Measurements from ENCODE around the gene GET3.

Gene GET3

DNA sequence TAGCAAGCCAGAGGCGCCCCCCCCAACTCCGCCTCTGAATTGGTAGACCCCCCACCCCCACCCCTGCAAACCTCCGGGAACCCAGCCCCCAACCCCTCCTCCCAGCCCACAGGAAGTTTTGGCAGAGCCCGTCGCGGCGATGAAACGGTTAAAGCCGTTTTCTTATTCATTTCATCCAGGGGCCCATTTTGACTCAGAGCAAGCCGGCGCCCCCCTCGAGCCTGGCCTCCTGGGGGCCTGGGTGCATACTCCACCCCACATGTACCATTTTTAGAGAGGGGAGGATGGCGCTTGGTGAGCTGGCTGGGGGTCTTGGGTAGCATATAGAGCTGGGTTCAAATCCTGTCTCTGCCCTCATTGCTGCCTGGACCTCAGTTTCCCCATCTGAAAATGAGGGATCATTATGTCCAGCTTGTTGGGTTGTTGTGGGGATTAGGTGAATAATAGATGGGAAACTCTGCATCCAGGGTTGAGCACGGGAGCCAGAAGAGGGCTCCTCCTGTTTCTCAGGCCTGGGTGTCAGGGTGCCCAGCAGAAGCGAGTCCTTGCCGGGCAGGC, 46.1 kb downstream of the GET3 start:
- no peak for TF ChIP-seq Cebpa-rat (IDR thresholded peaks at IDR 0.05)
- H3K36me3 ChIP-seq, result no peaks in the 10 kb centered on the region
- peak overlapping the region; percentile 55 to 72 (median 66) for H3K4me3 ChIP-seq
- H3K4me1 ChIP-seq, result peaks cover 83 to 92% (median 89%) of the 10 kb centered on the region in 10 experiments
- H3K4me2 ChIP-seq, result peak overlapping the region; percentile 90 to 100 (median 99)
- no peaks in the 10 kb centered on the region for H3K27me3 ChIP-seq
- no peaks in the 10 kb centered on the region for H4K20me1 ChIP-seq
- H3K9ac ChIP-seq, result peak overlapping the region; percentile 87 to 99 (median 96)
- no peaks in the 10 kb centered on the region for H3K9me3 ChIP-seq (replicated peaks in 1 of 11)
- peak overlapping the region; percentile 98 to 100 (median 99) for H3K27ac ChIP-seq

DNA sequence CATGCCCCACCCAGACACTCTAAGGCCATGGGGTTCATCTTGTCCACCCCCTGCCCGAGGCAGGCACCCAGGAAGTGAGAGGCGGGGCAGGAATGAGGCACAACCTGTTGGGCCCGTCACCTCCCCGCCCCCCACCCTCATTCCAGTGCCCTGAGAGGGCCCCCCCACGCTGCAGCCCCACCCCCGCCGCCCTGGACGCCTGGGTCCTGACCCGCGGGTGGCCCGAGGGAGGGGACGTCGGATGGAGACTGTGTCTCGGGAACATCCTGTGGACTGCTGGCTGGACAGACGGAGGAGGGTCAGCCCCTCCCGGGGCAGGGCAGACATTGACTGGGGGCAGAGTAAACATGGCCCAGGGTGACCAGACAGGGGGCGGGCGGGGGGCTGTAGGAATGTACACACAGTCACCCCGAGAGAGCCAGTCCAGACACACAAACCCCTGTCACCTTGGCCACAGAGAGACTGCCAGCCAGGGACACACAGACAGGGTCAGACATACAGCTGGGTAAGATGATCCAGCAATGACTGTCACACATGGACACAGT, 46.6 kb downstream of the GET3 start:
- H3K4me3 ChIP-seq, result peak overlapping the region in 8 of 10 experiments; percentile 61 to 72 (median 66); a peak in 8 of 20 replicates
- peak overlapping the region; percentile 90 to 100 (median 99) for H3K4me2 ChIP-seq

DNA sequence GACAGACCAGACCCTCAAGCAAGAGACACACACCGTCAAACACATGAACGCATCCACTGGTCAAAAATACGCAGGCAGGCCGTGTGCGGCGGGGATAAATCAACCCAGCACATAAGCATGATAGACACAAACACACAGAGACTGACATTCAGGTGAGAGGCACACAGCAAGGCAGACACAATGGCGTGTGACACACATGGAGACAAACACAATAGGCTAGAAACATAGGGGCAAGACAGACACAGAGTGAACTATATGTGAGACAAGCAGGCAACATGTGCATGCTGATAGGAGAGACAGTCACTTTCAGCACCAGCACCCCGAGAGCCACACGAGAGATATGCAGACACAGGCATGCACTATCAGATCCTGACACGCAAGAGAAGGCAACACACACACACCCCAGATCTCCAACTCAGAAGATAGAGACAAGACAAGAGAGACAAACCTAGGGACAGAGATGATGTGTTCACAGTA, 47.1 kb downstream of the GET3 start:
- Histone ChIP-seq H4K20me1 (no peaks in the 10 kb centered on the region), H3K9ac (peak overlapping the region; percentile 92 to 99 (median 96)), H3K27me3 (no peaks in the 10 kb centered on the region), H3K4me3 (peak overlapping the region in 2 of 10 experiments; percentile 15 to 35; a peak in 2 of 20 replicates), H3K27ac (peak overlapping the region; percentile 98 to 100 (median 99)), H3K36me3 (no peaks in the 10 kb centered on the region), H3K4me1 (peaks cover 81 to 92% (median 89%) of the 10 kb centered on the region in 10 experiments), H3K9me3 (replicated peaks in 1 of 11) (no peaks in the 10 kb centered on the region), H3K4me2 (peak overlapping the region; percentile 90 to 100 (median 99))
- no peak for TF ChIP-seq Cebpa-rat (IDR thresholded peaks at IDR 0.05)

More for the DNA sequence above, 46.6 kb downstream of the GET3 start:
- Histone ChIP-seq H3K9me3 (replicated peaks in 1 of 11) (no peaks in the 10 kb centered on the region), H3K27ac (peak overlapping the region; percentile 98 to 100 (median 99)), H3K4me1 (peaks cover 82 to 92% (median 89%) of the 10 kb centered on the region in 10 experiments), H4K20me1 (no peaks in the 10 kb centered on the region), H3K27me3 (no peaks in the 10 kb centered on the region), H3K9ac (peak overlapping the region; percentile 92 to 99 (median 96)), H3K36me3 (no peaks in the 10 kb centered on the region)
- no peak for TF ChIP-seq Cebpa-rat (IDR thresholded peaks at IDR 0.05)

DNA sequence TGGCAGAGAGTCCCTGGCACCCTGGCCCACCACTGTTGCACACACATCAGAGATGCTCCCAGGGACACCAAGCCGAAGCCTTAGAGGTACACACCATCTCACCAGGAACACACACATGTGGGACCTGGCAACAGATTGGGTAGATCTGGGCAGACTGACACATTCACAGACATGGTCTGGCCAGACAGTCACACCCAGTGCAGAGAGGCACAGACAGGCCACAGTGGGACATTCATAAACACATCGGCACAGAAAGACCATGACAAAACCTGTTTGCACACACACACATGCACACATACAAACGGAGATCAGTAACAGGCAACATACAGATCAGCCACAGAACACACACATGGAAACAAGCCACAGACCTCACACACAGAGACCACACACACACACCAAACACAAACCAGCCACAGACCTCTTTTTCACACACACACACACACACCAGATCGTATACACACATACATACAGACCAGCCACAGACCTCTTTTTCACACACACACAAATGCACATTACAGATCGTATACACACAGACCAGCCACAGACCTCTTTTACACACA, 47.7 kb downstream of the GET3 start:
- Histone ChIP-seq H3K9me3 (replicated peaks in 1 of 11) (no peaks in the 10 kb centered on the region), H3K36me3 (no peaks in the 10 kb centered on the region), H3K27ac (peak overlapping the region; percentile 98 to 100 (median 99)), H3K4me2 (peak overlapping the region; percentile 90 to 100 (median 99)), H3K27me3 (no peaks in the 10 kb centered on the region), H4K20me1 (no peaks in the 10 kb centered on the region), H3K9ac (peak overlapping the region; percentile 92 to 99 (median 96)), H3K4me3 (peak overlapping the region in 3 of 10 experiments; percentile 15 to 47 (median 35); a peak in 6 of 20 replicates), H3K4me1 (peaks cover 75 to 87% (median 85%) of the 10 kb centered on the region in 10 experiments)
- TF ChIP-seq Cebpa-rat (IDR thresholded peaks at IDR 0.05), result no peak

DNA sequence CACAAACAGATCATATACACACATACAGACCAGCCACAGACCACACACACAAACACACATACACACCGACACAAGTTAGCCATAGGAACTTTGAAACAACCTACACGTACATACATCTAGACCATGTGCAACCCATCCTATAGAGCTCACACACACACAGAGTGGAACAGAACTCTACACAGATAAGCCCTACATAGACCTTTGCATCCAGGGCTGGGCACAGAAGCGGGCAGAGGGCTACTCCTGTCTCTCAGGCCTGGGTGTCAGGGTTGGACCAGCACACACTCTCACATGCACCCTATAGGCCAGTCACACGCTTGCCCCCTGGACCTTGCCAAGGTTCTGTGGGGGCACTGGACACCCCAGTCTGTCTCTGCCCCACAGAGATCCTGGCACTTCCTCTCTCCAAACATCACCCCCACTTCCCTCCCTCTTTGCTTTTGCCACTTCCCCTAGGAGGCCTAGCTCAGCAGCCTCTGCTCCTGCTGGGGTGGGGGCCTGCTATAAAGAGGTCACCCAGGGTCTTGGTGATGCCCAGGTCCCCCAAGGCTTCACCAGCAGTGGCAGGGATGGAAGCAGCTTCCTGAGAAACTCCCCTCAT, 48.2 kb downstream of the GET3 start:
- H3K9me3 ChIP-seq (replicated peaks in 1 of 11), result no peaks in the 10 kb centered on the region
- H3K4me2 ChIP-seq, result peak overlapping the region; percentile 90 to 100 (median 99)
- H3K4me1 ChIP-seq, result peaks cover 72 to 88% (median 86%) of the 10 kb centered on the region in 10 experiments
- no peaks in the 10 kb centered on the region for H4K20me1 ChIP-seq
- peak overlapping the region; percentile 98 to 100 (median 99) for H3K27ac ChIP-seq
- no peaks in the 10 kb centered on the region for H3K27me3 ChIP-seq
- TF ChIP-seq Cebpa-rat (IDR thresholded peaks at IDR 0.05), result no peak
- H3K9ac ChIP-seq, result peak overlapping the region; percentile 92 to 99 (median 96)
- peak overlapping the region in 8 of 10 experiments; percentile 8 to 49 (median 30); a peak in 10 of 20 replicates for H3K4me3 ChIP-seq
- no peaks in the 10 kb centered on the region for H3K36me3 ChIP-seq

DNA sequence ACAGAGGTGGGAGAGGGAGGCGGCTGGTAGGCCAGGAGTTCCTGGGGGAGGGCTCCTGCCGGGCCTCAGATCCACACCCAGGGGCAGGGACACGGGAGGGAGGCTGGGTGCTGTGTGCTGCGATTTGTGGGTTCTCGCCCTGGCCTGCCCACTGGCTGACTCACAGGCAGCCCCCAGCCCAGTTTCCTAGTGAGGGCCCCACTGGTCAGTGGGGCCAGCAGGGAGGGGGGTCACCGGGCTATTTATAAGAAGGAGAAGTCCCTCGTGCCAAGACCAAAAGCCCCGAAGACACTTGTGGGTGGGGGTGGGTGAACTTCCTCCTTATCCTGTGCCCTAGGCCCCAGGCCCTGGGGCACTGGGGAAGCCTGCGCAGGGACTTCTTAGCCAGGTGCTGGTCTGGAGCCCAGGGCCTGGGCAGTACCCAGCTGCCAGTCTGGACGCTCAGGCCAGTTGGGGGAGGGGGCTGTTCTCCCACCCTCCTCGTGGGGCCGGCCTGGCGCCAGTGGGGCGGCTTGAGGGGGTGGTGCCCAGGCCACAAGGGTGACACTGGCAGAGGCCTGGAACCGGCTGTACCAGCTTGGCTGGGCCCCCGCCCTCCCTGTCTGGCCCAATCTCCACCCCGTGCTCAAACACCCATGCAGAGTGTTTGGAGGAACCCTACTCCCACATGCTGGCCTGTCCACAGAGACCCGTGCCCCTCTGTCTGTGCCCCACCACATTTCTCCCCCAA, 49.0 kb downstream of the GET3 start:
- peak overlapping the region; percentile 90 to 100 (median 99) for H3K4me2 ChIP-seq
- no peaks in the 10 kb centered on the region for H3K9me3 ChIP-seq (replicated peaks in 1 of 11)
- peaks cover 71 to 92% (median 90%) of the 10 kb centered on the region in 10 experiments for H3K4me1 ChIP-seq
- peak overlapping the region; percentile 98 to 100 (median 99) for H3K27ac ChIP-seq
- no peaks in the 10 kb centered on the region for H3K27me3 ChIP-seq
- H3K9ac ChIP-seq, result peak overlapping the region; percentile 92 to 99 (median 96)
- H3K36me3 ChIP-seq, result no peaks in the 10 kb centered on the region
- H4K20me1 ChIP-seq, result no peaks in the 10 kb centered on the region; a peak in 1 of 22 replicates
- peak overlapping the region in 8 of 10 experiments; percentile 8 to 49 (median 30); a peak in 12 of 20 replicates for H3K4me3 ChIP-seq
- no peak for TF ChIP-seq Cebpa-rat (IDR thresholded peaks at IDR 0.05)

DNA sequence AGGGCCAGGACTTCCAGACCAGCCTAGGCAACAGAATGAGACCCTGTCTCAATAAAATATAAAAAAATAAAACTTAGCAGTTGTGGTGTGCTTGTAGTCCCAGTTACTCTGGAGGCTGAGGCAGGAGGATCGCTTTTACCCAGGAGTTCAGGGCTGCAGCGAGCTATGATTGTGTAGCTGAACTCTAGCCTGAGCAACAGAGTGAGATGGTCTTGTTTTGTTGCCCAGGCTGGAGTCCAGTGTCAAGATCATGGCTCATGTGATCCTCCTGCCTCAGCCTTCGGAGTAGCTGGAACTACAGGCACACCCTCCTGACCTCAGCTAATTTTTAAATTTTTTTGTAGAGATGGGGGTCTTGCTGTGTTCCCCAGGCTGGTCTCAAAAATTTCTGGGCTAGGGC, 49.7 kb downstream of the GET3 start:
- Histone ChIP-seq H3K4me1 (peaks cover 65 to 86% (median 83%) of the 10 kb centered on the region in 10 experiments), H4K20me1 (peaks cover 5 to 6% (median 6%) of the 10 kb centered on the region in 11 experiments), H3K9ac (peak overlapping the region; percentile 92 to 99 (median 96)), H3K9me3 (replicated peaks in 1 of 11) (no peaks in the 10 kb centered on the region), H3K36me3 (peaks cover 0 to under 1% (median 0%) of the 10 kb centered on the region in 11 experiments; a peak in 1 of 22 replicates), H3K27me3 (no peaks in the 10 kb centered on the region), H3K4me3 (peak overlapping the region in 6 of 10 experiments; percentile 12 to 49 (median 33); a peak in 7 of 20 replicates), H3K27ac (peak overlapping the region; percentile 98 to 100 (median 99)), H3K4me2 (peak overlapping the region; percentile 90 to 100 (median 99))
- TF ChIP-seq Cebpa-rat (IDR thresholded peaks at IDR 0.05), result no peak

DNA sequence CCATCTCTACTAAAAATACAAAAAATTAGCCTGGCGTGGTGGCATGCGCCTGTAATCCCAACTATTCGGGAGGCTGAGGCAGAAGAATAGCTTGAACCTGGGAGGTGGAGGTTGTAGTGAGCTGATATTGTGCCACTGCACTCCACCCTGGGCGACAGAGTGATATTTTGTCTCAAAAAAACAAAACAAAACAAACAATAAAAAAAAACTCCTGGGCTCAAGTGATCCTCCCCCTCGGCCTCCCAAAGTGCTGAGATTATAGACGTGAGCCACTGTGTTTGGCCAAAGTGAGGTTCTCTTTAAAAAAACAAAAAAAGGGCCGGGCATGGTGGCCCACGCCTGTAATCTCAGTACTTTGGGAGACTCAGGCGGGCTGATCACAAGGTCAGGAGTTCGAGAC, 50.2 kb downstream of the GET3 start:
- Histone ChIP-seq H3K9ac (peak overlapping the region; percentile 92 to 99 (median 96); a peak in 21 of 22 replicates), H3K4me3 (no peak overlapping the region), H3K27me3 (no peaks in the 10 kb centered on the region), H4K20me1 (peaks cover 10 to 12% (median 11%) of the 10 kb centered on the region in 11 experiments), H3K4me1 (peaks cover 61 to 81% (median 78%) of the 10 kb centered on the region in 10 experiments), H3K9me3 (replicated peaks in 1 of 11) (no peaks in the 10 kb centered on the region), H3K36me3 (peaks cover 0 to 5% (median 0%) of the 10 kb centered on the region in 11 experiments; a peak in 5 of 22 replicates), H3K4me2 (peak overlapping the region; percentile 90 to 100 (median 99)), H3K27ac (peak overlapping the region; percentile 98 to 100 (median 99))
- no peak for TF ChIP-seq Cebpa-rat (IDR thresholded peaks at IDR 0.05)

All from BLaER1 treated with 17β-estradiol and CSF1 and Interleukin-3, amounts not matched to agents 10 nM and 100 nM (cell line).